Measurements from ENCODE around the gene ZMYM2.

DNA sequence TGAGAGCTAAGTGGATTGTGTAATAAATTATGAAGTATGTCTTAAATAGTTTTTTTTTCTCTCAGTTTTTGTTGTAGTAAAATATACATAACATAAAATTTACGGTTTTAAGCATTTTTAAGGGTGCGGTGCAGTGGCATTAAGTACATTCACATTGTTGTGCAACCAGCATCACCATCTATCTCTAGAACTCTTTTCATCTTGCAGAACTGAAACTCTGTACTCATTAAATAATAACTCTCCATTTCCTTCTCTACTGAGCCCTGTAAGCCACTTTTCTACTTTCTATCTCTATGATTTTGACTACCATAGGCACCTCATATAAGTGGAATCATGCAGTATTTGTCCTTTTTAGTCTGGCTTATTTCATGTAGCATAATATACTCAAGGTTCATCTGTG, 115.2 kb downstream of the ZMYM2 start:
- TF ChIP-seq, protein P1, sequence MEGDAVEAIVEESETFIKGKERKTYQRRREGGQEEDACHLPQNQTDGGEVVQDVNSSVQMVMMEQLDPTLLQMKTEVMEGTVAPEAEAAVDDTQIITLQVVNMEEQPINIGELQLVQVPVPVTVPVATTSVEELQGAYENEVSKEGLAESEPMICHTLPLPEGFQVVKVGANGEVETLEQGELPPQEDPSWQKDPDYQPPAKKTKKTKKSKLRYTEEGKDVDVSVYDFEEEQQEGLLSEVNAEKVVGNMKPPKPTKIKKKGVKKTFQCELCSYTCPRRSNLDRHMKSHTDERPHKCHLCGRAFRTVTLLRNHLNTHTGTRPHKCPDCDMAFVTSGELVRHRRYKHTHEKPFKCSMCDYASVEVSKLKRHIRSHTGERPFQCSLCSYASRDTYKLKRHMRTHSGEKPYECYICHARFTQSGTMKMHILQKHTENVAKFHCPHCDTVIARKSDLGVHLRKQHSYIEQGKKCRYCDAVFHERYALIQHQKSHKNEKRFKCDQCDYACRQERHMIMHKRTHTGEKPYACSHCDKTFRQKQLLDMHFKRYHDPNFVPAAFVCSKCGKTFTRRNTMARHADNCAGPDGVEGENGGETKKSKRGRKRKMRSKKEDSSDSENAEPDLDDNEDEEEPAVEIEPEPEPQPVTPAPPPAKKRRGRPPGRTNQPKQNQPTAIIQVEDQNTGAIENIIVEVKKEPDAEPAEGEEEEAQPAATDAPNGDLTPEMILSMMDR (IDR thresholded peaks at IDR 0.05): no peak
- no peak for TF ChIP-seq EP300 (IDR thresholded peaks at IDR 0.05)
